Fibroblast of pulmonary artery (primary cell): Measurements from ENCODE around the gene ABLIM2.

ENCODE experiments used
- DNase-seq: peaks from one replicate; pipeline ENCODE4 v3.0.0-alpha.2; 2010; ENCODE audit warnings: low read depth
- H3K4me3 ChIP-seq: replicated peaks from 2 replicates; pipeline ENCODE4 v1.5.1; 2011; ENCODE audit warnings: low read depth, mild to moderate bottlenecking, control low read depth, low read length, moderate library complexity
- TF ChIP-seq, protein P1 (sequence below): IDR thresholded peaks from 2 replicates; pipeline ENCODE4 v1.5.1; 2011; ENCODE audit warnings: mild to moderate bottlenecking, control low read depth, low read length, inconsistent platforms; ENCODE audit errors: missing control alignments

ABLIM2 gene

DNA sequence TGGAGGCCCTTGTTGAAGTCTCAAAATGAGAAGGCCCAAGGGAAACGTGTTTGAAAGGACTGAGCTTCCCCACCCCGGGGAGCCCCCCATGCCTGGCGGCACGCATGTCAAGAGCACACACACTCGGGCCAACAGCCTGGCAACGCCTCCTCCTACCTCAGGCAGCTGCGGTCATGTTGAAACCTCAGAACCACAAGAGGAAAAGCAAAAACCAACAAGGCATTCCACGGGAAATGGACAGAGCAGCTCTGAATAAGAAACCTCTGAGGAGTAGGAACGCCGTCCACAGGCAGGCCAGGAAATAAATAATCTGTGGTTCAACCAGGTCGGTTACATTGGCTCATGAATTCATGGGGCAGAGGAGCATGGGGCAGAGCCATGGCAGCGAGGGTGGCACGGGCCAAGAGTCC, 123.2 kb downstream of the ABLIM2 start:
- no peak overlapping the region for H3K4me3 ChIP-seq
- peak; percentile 40 for DNase-seq
- TF ChIP-seq, protein P1, sequence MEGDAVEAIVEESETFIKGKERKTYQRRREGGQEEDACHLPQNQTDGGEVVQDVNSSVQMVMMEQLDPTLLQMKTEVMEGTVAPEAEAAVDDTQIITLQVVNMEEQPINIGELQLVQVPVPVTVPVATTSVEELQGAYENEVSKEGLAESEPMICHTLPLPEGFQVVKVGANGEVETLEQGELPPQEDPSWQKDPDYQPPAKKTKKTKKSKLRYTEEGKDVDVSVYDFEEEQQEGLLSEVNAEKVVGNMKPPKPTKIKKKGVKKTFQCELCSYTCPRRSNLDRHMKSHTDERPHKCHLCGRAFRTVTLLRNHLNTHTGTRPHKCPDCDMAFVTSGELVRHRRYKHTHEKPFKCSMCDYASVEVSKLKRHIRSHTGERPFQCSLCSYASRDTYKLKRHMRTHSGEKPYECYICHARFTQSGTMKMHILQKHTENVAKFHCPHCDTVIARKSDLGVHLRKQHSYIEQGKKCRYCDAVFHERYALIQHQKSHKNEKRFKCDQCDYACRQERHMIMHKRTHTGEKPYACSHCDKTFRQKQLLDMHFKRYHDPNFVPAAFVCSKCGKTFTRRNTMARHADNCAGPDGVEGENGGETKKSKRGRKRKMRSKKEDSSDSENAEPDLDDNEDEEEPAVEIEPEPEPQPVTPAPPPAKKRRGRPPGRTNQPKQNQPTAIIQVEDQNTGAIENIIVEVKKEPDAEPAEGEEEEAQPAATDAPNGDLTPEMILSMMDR = no peak

DNA sequence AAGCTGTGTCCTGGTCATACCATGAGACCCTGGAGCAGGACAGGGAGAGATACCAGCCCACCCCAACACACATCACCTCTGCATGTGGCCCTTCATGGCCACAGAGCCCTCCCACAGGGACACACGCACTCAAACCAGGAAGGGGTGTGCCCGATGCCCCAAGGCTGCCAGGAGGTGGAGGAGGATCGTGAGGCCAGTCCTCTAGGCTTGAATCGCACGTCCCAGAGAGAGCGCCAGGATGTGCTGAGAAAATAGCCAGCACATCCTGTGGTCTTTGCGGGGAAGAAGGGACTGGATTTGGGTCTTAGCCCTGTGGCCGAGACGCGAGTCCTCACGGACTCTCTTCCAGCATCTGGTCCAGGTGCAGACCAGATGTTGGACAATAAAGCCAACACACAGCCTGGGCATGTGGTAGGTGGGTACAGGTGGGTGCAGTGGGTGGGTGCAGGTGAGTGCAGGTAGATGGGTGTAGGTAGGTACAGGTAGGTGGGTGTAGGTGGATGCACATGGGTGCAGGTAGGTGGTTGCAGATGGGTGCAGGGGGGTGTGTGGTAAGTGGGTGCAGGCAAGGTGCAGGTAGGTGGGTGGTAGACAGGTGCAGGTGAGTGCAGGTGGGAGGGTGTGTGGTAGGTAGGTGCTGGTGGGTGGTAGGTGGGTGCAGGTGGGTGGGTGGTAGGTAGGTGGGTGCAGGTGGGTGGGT, 124.6 kb downstream of the ABLIM2 start:
- no peak for DNase-seq
- TF ChIP-seq, protein P1 = no peak
- H3K4me3 ChIP-seq = no peak overlapping the region

DNA sequence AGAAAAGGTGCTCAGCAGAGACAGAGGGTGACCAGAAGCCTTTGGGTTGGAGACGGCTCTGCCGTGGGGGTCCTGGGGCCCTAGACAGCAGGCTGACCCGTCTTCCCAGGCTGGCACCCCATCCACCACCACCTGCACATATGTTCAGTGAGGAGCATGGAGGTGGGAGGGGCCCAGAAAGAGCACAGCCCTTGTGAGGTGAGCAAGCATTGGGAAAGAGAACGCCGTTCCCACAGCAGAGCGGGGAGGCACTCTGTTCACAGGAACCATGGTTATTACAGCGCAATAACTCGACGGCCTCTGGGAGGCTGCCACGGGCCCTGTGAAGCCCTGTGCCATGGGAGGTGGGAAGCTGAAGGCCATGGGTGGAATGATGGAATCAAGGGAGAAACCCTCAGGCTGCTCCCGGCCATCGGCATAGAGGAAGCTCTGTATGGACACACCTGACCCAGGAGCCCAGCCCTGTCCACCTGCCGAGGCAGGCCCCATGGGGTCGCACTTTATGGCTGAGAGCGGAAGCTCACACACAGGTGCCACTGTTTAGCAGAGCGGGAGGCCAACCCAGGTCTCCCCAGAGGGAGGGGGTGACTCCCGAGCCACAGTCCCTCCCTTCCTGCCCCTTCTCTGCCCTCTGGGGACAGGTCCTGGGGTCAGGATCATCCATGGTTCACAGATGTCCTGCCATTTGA, 125.4 kb downstream of the ABLIM2 start:
- DNase-seq = no peak
- TF ChIP-seq, protein P1 = no peak

DNA sequence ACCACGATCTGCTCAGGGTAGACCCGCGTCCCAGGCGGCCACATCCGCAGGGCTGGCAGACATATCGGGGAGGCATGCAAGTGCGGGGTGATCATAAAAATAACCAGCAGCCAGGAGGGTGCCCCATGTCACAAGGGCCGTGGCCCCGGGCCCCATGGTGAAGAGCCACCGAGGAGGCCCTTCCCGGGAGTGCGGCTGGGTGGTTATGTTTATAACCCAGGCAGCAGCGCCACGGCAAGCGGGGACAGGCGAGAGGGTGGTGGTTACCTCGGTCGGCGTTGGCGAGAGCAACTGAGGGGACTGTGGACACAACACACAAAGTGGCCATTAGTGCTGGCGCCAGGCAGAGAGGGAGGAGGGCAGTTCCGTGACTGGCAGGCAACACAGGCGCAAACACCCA, 126.2 kb downstream of the ABLIM2 start:
- TF ChIP-seq, protein P1 = no peak
- no peak overlapping the region for H3K4me3 ChIP-seq
- DNase-seq = no peak

More for the DNA sequence above, 125.4 kb downstream of the ABLIM2 start:
- H3K4me3 ChIP-seq = no peak overlapping the region

DNA sequence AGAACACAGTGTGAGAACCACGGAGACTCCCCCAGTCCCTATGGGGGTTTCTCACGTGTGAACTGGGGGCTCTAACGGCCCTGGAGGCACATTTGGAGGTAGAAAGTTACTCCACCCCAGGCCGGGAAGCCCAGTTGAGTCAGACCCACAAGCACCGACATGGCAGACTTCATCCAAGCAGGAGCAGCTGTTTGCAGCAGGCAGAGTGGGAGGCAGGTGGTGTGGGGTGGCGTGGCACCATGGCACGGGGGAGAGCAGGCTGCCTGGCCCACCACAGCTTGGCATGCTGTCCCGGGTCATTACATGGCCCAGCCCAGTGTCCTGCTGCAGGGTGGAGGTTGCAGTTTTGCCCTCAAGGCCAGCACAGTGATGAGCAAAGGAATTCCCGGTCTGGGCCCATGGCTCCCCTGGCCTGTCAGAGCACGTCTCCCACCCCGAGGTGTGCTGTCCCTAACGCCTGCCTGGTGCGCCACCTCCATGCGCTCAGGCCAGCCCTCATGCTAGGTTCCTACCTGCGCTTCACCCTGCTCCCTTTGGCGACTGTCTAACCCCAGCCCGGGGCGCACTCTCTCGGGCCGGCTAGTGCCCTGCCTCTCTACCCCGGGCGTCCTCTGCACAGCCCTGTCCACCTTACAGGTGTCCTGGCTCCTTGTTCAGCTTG, 128.4 kb downstream of the ABLIM2 start:
- TF ChIP-seq, protein P1 = no peak
- H3K4me3 ChIP-seq = no peak overlapping the region
- DNase-seq = no peak

DNA sequence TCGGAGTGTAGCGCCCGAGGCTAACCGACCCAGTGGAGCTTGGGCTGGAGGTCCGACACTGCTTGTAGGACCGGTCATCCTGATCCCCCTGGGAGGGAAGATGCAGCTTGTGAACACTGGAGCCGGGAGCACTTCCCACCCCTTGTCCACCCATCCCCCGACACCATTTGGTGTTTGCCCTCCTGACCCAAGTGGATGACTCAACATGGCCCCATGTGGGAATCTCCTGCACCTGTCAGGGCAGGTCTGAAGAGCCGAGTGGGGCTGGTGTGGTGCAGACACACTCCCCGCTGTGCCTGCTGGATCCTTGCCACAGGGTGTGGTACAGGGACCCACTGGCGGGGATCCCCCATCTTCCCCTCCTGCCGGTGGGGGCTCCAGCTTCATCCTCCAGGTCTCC, 128.9 kb downstream of the ABLIM2 start:
- no peak overlapping the region for H3K4me3 ChIP-seq
- no peak for DNase-seq
- TF ChIP-seq, protein P1 = no peak
